DMS153 (cell line): Measurements from ENCODE around the gene FAM217B.

Source experiments
- DNase-seq: peaks from one replicate; lab custom pipeline; 2025; lab: John Stamatoyannopoulos, UW

FAM217B gene, protein sequence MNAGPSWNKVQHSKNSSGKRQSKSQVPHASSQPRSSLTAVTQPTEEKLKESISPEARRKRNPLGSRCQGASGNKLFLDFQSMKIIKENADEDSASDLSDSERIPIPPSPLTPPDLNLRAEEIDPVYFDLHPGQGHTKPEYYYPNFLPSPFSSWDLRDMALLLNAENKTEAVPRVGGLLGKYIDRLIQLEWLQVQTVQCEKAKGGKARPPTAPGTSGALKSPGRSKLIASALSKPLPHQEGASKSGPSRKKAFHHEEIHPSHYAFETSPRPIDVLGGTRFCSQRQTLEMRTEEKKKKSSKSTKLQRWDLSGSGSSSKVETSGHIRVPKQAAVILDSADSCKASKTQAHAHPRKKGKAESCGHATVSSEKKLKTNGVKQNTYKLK

DNA sequence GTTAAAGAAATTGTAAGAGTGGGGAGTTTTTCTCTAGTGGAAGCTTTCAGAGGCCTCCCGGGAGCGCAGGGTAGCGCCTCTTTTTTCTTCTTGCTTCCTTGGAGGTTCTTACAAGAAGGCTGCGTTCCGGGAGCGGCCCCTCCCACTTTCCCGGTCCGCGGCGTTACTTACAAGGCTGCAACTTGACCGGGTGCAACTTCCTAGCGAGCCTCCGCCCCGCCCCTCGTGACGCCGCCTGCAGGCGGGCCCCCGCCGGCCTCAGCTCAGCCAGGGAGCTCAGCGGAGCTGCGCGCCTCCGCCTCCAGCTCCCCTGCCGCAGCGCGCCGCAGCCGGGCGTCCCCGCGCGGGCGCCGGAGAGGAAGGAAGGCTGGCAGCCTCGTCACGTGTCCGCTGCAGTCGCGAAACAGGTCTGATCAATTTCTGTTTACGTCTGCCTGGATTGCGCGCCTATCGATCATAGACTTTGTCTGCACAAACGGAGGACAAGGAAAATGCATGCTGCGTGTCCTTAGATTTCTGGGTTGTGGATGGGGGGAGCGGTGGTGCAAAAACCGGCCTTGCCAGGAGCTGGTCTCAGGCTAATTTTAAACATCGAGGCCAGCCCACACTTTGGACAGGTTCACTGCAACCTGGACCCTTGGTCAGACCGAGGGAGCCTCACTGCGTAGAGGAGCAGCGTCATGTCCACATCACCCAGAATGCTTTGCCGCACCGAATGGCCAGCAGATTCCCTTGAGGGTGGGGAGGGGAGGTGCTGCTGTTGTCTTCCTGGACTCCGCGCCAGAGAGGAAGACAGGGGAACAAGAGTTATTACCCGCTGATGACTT is at the start of gene FAM217B, which contains the start of gene PPP1R3D:
FAM217B (plus strand) TSS at position 261 of the 827 bp plus-strand sequence. CDS start 3,555 bp downstream, outside the sequence.
PPP1R3D (minus strand) TSS at position 177 of the 827 bp plus-strand sequence. CDS start 374 bp downstream, outside the sequence.
- peak; percentile 88 for DNase-seq

DNA sequence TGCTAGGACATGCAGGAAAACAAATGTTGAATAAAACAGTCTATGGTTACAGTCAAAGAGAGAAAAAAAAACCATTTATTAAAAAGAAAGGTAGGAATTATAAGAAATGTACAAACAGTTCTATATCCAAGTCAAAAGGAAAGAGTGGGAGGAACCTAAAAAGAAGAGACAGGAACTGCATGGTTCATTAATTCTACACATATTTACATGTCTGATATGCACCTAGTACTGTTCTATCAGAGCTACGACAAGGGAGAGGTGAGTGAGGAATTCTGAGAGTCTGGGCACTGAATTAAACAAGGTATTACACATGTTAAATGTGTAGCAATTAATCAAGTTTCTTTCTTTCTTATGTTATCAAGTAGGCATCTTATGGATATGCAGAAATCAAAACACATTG is 48.6 kb upstream of the FAM217B start:
- no peak for DNase-seq

- DNase-seq, result no peak
Measured at GRCh38 chr20:59895908-59896307, 44.3 kb upstream of the FAM217B start.

- no peak for DNase-seq
Measured at GRCh38 chr20:59902470-59902869, 37.7 kb upstream of the FAM217B start.

- DNase-seq, result no peak
Measured at GRCh38 chr20:59903621-59904020, 36.6 kb upstream of the FAM217B start.

DNA sequence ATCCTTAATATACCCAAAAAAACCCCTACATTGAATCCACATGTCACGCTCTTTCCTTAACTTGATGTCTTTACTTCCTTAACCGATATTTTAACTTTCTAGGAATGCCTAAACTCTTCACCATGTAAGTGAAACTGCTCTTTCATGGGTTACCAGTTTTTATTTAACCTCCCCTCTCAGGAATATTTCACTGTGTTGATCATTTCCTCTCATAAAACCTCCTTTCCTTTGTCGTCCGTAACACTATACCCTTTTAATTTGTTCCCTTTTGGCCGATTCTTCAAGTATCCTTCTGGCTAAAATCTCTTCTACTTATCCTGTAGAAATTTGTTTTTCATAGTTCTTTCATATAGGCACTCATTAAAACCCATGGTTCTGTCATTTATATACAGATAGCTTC is 31.3 kb upstream of the FAM217B start:
- no peak for DNase-seq

GRCh38 chr20:59911041-59911440 is 29.1 kb upstream of the FAM217B start:
- DNase-seq, result no peak

DNA sequence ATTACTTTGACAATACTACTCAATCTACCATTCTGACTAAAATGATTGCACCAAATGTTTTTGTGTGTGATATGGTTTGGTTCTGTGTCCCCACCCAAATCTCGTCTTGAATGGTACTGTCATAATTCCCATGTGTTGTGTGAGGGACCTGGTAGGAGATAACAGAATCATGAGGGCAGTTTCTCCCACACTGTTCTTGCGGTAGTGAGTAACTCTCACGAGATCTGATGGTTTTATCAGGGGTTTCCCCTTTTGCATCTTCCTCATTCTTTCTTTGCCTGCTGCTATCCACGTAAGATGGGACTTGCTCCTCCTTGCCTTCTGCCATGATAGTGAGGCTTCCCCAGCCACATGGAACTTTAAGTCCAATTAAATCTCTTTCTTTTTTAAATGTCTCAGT is 27.6 kb upstream of the FAM217B start:
- no peak for DNase-seq

GRCh38 chr20:59920944-59921343 is 19.2 kb upstream of the FAM217B start:
- no peak for DNase-seq

DNA sequence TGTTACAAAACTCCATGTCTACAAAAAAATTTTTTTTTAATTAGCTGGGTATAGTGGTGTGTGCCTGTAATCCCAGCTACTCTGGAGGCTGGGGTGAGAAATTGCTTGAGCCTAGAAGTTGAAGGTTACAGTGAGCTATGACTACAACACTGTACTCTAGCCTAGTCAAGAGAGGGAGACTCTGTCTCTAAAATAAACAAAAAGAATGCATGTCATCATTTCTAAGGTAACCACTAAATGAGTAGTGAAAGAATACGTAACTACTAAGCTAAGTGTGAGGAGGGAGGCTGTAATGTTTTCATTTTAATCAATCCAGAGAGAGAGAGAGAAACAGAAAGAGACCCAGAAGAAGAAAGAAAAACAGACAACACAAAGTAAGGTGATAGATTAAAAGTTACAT is 16.7 kb upstream of the FAM217B start:
- no peak for DNase-seq

DNA sequence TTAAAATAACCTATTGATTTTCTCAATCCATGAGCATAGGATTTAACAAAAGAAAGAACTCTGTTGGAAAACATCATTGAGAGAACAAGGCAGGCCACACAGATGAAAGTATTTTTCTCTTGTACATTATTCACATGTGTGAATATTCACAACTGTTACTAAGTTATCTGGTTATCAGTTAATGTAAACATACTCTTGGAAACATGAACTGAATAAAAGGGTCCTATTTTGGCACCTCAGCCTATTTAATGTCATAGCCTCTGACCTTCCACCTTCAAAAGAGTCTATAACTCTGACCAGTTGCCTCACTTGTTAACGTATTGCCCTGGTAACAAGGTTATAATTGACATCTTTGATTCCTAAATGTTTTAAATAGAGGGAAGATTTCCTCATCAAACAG is 14.8 kb upstream of the FAM217B start:
- DNase-seq, result no peak

DNA sequence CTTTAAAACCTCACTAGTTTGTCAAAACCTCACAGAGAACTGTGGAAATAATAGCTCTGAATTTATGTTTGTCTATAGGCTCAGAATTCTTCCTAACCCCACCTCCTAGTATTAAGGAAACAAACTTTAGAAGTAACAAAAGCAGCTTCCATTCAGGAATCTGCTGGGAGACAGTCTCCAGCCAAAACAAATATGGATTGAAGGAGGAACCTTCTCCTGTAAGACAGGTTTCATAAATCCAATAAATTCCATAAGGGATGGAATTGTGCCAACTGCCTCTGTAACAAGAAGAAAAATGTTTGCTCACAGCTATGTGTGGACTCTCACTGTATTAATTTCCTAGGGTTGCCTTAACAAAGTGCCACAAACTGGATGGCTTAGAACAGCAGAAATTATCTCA is 14.3 kb upstream of the FAM217B start:
- no peak for DNase-seq

GRCh38 chr20:59931511-59932312 is 8.5 kb upstream of the FAM217B start:
- no peak for DNase-seq

DNA sequence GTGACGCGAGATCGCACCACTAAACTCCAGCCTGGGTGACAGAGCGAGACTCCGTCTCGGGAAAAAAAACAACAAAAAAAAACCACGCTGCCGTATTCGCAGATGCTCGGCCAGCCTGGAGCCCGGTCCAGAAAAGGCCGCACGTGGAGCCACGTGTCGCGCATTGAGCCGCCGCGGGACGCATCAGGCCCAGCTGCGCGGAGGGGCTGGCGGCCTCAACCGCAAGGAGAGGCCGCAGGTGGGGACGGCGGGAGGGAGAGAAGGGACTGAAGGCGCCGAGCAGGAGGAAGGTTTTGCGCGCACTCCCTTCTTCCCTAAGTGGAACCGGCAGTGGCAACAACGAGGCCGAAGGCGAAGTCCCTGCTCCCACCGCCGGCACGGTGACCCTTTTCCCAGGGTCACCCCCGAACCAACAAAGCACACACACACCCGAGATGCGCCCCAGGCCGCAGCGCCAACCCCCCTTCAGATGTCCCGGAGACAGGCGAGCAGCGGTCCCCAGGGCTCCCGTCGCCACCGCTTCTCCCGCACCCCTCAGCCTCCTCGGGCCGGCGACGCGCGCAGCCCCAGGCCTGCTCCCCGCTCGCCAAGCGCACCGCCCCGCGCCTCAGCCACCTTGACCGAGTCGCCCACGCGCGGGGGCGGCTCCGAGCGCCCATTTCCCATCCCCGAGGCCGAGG is 7.4 kb upstream of the FAM217B start:
- no peak for DNase-seq

- no peak for DNase-seq
Measured at GRCh38 chr20:59933296-59933848, 6.8 kb upstream of the FAM217B start, which contains the start of gene SYCP2. Gene SYCP2, minus strand, starts transcription at chr20:59933637. Its CDS starts 11,224 bp downstream, at chr20:59922413.

DNA sequence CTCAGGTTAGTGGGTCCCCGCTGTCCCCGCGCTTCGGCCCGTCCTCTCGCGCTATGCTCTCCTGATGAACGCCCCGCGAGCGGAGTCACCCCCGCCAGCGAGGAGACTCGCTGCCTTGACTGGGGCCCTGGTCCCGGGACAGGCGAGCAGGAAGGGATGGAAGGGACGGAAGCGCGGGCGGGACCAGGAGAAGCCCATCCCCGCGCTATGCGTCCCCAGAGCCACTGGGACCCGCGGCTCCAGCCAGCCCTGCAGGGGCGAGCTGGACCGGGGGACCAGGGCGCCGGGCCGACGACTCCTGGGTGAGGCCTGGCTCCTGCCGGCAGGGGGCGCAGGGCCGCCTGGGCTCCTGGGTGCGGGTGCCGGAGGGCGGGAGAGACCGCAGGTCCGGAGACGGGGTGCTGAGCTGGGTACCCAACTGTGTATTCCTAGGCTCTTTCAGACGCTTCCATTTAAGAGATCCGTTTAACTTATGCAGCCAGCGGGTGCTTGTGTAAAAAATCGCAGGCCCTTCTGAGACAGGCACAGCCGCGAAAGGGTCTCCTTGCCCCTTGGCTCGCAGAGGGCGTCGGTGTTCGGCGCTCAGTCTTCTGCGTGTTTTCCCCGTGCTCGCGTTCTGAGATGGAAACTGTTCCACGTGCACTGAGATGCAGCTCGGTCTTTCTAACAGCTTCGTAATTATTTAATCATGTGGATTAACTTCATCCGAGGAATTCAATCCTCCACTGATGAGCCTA is 6.2 kb upstream of the FAM217B start:
- DNase-seq, result no peak

- no peak for DNase-seq
Measured at GRCh38 chr20:59935457-59936185, 4.6 kb upstream of the FAM217B start.

DNA sequence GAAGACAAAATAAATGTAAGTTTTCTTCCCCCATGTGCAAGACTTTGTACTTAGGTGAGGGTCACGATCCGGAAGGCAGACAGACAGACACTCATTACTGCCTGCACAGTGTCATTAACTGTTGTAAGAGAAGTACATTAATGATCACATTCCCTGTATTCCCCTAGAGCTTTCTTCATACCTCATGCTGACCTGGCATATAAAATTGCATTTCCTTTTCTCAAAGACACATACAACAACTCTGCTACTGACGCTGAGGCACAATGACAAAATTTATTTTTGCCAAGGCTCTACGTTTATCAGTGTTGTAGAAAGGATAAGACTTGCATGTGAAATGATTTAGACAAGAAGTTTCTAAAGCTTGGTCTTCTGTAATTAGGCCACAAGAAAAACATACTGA is 3.8 kb upstream of the FAM217B start:
- DNase-seq, result no peak

- no peak for DNase-seq
Measured at GRCh38 chr20:59937150-59937549, 3.0 kb upstream of the FAM217B start.

DNA sequence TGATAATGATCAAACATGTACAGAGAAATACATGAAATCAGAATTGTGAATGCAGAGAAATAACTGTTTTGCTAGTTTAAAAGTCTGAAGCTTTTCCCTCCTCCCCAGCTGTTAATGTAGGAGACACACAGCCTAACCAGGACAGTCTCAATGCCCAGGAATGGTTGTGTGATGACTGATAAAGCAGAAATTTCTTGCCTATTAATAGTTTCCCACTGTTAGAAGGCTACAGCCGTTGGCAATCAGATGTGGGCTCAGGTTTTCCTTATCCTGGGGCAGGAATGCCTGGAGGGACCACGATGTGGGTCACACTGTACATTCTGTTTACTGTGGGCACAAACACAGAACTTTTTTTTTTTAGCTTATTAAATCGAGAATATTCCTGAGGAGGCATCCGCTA is 2.0 kb upstream of the FAM217B start:
- DNase-seq, result no peak
